ENCODE measurements around the gene PTPRM.

PTPRM gene

DNA sequence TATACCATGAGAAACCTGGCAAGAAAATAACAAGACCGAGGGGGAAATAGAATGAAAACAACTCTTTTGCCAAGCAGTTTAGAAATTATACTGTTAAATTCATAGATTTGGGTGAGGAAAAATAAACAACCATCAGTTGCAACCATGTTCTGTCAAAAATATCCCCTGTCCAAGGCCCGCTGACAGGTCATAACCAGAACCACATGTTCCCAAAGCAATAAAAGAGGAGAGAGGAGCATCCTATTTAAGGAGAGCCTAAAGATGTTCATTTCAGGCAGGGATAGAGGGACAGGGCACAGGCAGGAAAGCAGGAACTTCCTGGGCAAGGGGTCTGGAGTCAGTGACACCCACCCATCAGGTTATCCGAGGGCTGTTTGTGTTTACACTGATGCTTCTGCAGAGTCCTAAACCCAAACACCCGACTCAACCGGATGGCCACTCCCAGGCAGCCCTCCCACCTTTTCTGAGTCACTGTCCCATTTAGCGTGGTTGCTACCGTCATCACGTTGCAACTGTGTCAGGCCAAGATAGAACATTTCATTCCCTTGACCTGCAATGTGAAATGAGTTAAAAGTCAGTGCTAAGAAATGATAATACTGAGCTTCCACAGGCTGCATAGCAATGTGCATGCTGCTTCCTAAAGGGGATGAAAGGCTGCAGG lies 573.9 kb downstream of the PTPRM start:
- no peak overlapping the region for H3K4me3 ChIP-seq (ENCODE audit: low read depth in 1 of 2, low read length in 1 of 2)

DNA sequence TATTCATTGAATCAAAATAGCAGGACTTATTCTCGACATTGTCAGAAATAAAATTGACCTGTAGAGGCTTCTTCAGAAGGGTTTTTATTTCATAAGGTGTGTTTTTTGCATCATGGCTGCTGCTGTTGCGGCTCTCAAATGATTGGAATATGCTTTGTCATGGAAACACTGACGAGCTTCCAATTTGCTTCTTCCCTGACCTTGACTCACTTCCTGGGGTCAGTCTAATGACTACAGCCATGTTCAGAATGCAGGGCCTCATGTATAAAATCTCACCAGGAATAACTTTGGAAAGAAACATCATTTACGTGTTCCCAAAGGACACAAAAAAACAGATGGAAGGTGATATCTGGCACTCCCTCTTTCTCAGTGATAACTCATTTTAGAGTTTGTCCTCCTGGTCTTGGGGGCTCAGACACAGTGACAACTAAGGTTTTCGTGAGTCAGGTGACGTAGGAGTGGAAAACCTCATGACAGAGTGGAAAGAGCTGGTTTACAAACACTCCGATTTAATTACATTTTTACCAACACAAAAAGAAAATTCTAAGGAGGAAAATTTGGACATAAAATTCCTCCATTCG lies 575.1 kb downstream of the PTPRM start:
- Histone ChIP-seq H3K9me3 (no peaks in the 10 kb centered on the region), H3K36me3 (no peaks in the 10 kb centered on the region), H3K27me3 (no peaks in the 10 kb centered on the region), H3K4me1 (ENCODE audit: control insufficient read depth in 1 of 2, insufficient read depth in 1 of 2, low read depth in 1 of 2, low read length in 1 of 2) (no peaks in the 10 kb centered on the region), H3K4me3 (ENCODE audit: low read depth in 1 of 2, low read length in 1 of 2) (no peak overlapping the region), H3K27ac (no peak overlapping the region)
- TF ChIP-seq, protein P1, sequence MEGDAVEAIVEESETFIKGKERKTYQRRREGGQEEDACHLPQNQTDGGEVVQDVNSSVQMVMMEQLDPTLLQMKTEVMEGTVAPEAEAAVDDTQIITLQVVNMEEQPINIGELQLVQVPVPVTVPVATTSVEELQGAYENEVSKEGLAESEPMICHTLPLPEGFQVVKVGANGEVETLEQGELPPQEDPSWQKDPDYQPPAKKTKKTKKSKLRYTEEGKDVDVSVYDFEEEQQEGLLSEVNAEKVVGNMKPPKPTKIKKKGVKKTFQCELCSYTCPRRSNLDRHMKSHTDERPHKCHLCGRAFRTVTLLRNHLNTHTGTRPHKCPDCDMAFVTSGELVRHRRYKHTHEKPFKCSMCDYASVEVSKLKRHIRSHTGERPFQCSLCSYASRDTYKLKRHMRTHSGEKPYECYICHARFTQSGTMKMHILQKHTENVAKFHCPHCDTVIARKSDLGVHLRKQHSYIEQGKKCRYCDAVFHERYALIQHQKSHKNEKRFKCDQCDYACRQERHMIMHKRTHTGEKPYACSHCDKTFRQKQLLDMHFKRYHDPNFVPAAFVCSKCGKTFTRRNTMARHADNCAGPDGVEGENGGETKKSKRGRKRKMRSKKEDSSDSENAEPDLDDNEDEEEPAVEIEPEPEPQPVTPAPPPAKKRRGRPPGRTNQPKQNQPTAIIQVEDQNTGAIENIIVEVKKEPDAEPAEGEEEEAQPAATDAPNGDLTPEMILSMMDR (IDR thresholded peaks at IDR 0.05) = no peak

More for the DNA sequence above, 573.9 kb downstream of the PTPRM start:
- TF ChIP-seq, protein P1 (IDR thresholded peaks at IDR 0.05) = no peak
- Histone ChIP-seq H3K9me3 (no peaks in the 10 kb centered on the region), H3K4me1 (ENCODE audit: control insufficient read depth in 1 of 2, insufficient read depth in 1 of 2, low read depth in 1 of 2, low read length in 1 of 2) (no peaks in the 10 kb centered on the region), H3K27ac (no peak overlapping the region), H3K36me3 (no peaks in the 10 kb centered on the region), H3K27me3 (no peaks in the 10 kb centered on the region)

DNA sequence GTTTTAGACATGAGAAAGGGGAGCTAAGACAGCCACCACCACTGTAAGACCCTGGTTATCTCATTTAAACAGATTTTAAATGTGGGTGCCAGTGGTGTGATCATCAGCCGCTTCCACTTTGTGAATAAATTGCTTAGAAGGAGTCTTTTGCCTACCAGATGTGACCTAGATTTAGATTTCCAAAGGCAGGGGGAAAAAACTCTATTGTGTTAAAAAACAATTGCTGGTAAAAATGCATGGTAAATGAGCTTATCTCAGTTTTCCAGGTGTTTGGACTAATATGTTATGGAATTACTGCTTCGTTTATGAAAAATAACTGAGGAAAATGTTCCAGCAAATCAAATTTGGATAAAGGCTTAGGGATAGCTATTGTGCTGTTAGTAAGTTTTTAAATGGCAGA lies 575.8 kb downstream of the PTPRM start:
- H3K27ac ChIP-seq = no peak overlapping the region
- H3K4me1 ChIP-seq (ENCODE audit: control insufficient read depth in 1 of 2, insufficient read depth in 1 of 2, low read depth in 1 of 2, low read length in 1 of 2) = no peaks in the 10 kb centered on the region
- no peak overlapping the region for H3K4me3 ChIP-seq (ENCODE audit: low read depth in 1 of 2, low read length in 1 of 2)
- no peaks in the 10 kb centered on the region for H3K9me3 ChIP-seq
- no peaks in the 10 kb centered on the region for H3K27me3 ChIP-seq
- no peaks in the 10 kb centered on the region for H3K36me3 ChIP-seq
- TF ChIP-seq, protein P1 (IDR thresholded peaks at IDR 0.05) = no peak

DNA sequence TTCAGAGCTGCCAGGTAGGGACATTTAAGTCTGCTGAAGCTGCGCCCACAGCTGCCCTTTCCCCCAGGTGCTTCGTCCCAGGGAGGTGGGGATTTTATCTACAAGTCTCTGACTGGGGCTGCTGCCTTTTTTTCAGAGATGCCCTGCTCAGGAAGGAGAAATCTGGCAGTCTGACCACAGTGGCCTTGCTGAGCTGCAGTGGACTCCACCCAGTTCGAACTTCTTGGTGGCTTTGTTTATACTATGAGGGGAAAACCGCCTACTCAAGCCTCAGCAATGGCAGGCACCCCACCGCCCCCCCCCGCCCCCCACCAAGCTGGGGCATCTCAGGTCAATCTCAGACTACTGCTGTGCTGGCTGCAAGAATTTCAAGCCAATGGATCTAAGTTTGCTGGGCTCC lies 584.1 kb downstream of the PTPRM start:
- H3K36me3 ChIP-seq = no peaks in the 10 kb centered on the region

DNA sequence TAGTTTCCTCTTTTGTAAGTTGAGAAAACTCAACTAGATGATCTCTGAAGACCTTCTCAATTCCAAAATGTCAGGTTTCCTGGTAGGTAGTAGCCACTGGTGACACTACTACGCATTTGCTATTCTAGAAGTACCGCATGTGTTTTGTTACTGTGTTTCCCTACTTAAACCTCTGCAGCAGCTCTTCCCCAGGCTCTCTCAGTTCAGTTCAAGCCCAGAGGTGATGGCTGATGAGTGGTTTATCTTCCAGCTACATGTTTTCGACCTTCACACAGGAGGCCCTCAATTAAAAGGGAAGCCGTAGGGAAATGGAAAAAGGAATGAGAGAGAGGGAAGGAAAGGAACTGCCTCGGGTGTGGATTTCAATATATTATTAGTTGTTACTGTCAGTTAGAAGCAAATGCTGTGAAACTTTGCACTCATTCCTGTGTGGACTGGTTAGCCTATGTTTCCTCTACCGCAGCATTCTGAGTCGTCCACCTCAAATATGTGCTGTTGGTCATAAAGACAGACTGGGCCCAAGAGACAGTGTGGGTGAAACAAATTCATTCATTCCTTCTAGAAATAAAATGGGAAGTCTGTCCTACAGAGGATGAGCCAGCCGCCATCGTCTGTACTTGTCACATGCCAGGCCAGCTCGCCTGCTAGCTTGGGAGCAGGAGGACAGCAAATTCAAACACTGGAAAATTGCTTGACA lies 586.9 kb downstream of the PTPRM start:
- no peaks in the 10 kb centered on the region for H3K9me3 ChIP-seq
- H3K36me3 ChIP-seq = no peaks in the 10 kb centered on the region
- TF ChIP-seq, protein P1 (IDR thresholded peaks at IDR 0.05) = no peak
- no peaks in the 10 kb centered on the region for H3K27me3 ChIP-seq
- H3K4me3 ChIP-seq (ENCODE audit: low read depth in 1 of 2, low read length in 1 of 2) = no peak overlapping the region
- no peak overlapping the region for H3K27ac ChIP-seq
- H3K4me1 ChIP-seq (ENCODE audit: control insufficient read depth in 1 of 2, insufficient read depth in 1 of 2, low read depth in 1 of 2, low read length in 1 of 2) = no peaks in the 10 kb centered on the region

More for the DNA sequence above, 584.1 kb downstream of the PTPRM start:
- H3K27me3 ChIP-seq = no peaks in the 10 kb centered on the region
- H3K4me3 ChIP-seq (ENCODE audit: low read depth in 1 of 2, low read length in 1 of 2) = no peak overlapping the region
- H3K4me1 ChIP-seq (ENCODE audit: control insufficient read depth in 1 of 2, insufficient read depth in 1 of 2, low read depth in 1 of 2, low read length in 1 of 2) = no peaks in the 10 kb centered on the region
- no peaks in the 10 kb centered on the region for H3K9me3 ChIP-seq
- TF ChIP-seq, protein P1 (IDR thresholded peaks at IDR 0.05) = no peak
- H3K27ac ChIP-seq = no peak overlapping the region

All from neutrophil (primary cell).